Urothelium cell line (cell line): Measurements from ENCODE around the gene ANKRD50.

Experiments used
- DNase-seq: peaks from one replicate; pipeline ENCODE4 v3.0.0; 2011; ENCODE audit warnings: low spot score, mixed read lengths
- FAIRE-seq: peaks from 2 replicates; lab custom pipeline; 2011; peaks lifted over from hg19 to GRCh38; lab: Jason Lieb, UNC

The ANKRD50 gene

GRCh38 chr4:124712372-124713184, at the start of gene ANKRD50:
TSS of gene ANKRD50 (minus strand) at chr4:124712732. CDS start at chr4:124710511, 2,221 bp downstream.
- DNase-seq, result peak; percentile 88
- peak; percentile 82 for FAIRE-seq

- no peak for DNase-seq
- no peak for FAIRE-seq
Observed at GRCh38 chr4:124757126-124757525, 44.6 kb upstream of the ANKRD50 start.

GRCh38 chr4:124754681-124755080, 42.1 kb upstream of the ANKRD50 start:
- no peak for FAIRE-seq
- no peak for DNase-seq

- DNase-seq, result no peak
- FAIRE-seq, result no peak
Observed at GRCh38 chr4:124753941-124754581, 41.5 kb upstream of the ANKRD50 start.

GRCh38 chr4:124749421-124749820, 36.9 kb upstream of the ANKRD50 start:
- no peak for FAIRE-seq
- DNase-seq, result no peak

- FAIRE-seq, result no peak
- DNase-seq, result no peak
Observed at GRCh38 chr4:124748965-124749364, 36.4 kb upstream of the ANKRD50 start.

- no peak for FAIRE-seq
Observed at GRCh38 chr4:124745985-124746801, 33.7 kb upstream of the ANKRD50 start.

GRCh38 chr4:124743711-124744110, 31.2 kb upstream of the ANKRD50 start:
- FAIRE-seq, result peak; percentile 53
- no peak for DNase-seq

More at GRCh38 chr4:124745985-124746801, 33.7 kb upstream of the ANKRD50 start:
- DNase-seq, result no peak

GRCh38 chr4:124740501-124740900, 28.0 kb upstream of the ANKRD50 start:
- FAIRE-seq (no peak), DNase-seq (no peak)

GRCh38 chr4:124738994-124739393, 26.5 kb upstream of the ANKRD50 start:
- DNase-seq (no peak), FAIRE-seq (no peak)

- DNase-seq (no peak), FAIRE-seq (no peak)
Observed at GRCh38 chr4:124737619-124738018, 25.1 kb upstream of the ANKRD50 start.

GRCh38 chr4:124736526-124736925, 24.0 kb upstream of the ANKRD50 start:
- FAIRE-seq (no peak), DNase-seq (no peak)

- FAIRE-seq, result no peak
Observed at GRCh38 chr4:124727331-124727890, 14.9 kb upstream of the ANKRD50 start.

GRCh38 chr4:124726269-124726668, 13.7 kb upstream of the ANKRD50 start:
- DNase-seq (no peak), FAIRE-seq (no peak)

More at GRCh38 chr4:124727331-124727890, 14.9 kb upstream of the ANKRD50 start:
- no peak for DNase-seq

- FAIRE-seq (no peak), DNase-seq (no peak)
Observed at GRCh38 chr4:124722071-124722470, 9.5 kb upstream of the ANKRD50 start.

GRCh38 chr4:124717101-124717500, 4.6 kb upstream of the ANKRD50 start:
- DNase-seq, result no peak
- no peak for FAIRE-seq

GRCh38 chr4:124713185-124713592, 657 bp upstream of the ANKRD50 start:
- DNase-seq (peak; percentile 61), FAIRE-seq (no peak)

- DNase-seq (peak; percentile 65), FAIRE-seq (no peak)
Observed at GRCh38 chr4:124711471-124712371, 811 bp downstream of the ANKRD50 start.

- no peak for FAIRE-seq
- DNase-seq, result no peak
Observed at GRCh38 chr4:124710911-124711310, 1.6 kb downstream of the ANKRD50 start.
